HG03175 (cell line): Measurements from ENCODE around the gene PAM.
A peak's percentile ranks its signal among the peaks of the same experiment; 100 is the strongest.
"Not testable (repeated sequence)": the region's sequence is repeated elsewhere in the genome, so short reads cannot be mapped to it uniquely, and the experiment has no call there.

Experiments used
- ATAC-seq: cut with Tn5 transposase; IDR thresholded peaks from one replicate; pipeline ENCODE4 v1.9.1; 2021; ENCODE audit warnings: mild to moderate bottlenecking, moderate library complexity; ENCODE audit not compliant: unreplicated experiment

Gene PAM

GRCh38 chr5:103034662-103035392 lies 279.7 kb downstream of the PAM start:
- no peak for ATAC-seq

GRCh38 chr5:103035701-103036100 lies 280.6 kb downstream of the PAM start:
- ATAC-seq = no peak

DNA sequence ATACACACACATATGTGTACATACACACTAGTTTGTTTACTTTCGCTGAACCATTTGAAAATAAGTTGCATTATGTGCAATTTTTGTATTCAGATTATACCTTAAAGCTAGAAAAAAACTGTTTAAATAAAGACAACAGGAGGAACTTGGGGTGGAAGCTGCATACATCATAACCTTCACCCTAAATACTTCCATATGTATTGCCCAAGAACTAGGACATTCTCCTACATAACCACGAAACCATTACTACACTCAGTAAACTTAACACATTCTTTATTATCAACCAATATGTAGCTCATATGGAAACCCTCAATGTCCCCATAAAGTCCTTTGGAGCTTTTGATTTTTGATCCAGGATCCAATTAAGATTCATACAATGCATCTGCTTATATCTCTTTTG lies 281.5 kb downstream of the PAM start:
- ATAC-seq = no peak

DNA sequence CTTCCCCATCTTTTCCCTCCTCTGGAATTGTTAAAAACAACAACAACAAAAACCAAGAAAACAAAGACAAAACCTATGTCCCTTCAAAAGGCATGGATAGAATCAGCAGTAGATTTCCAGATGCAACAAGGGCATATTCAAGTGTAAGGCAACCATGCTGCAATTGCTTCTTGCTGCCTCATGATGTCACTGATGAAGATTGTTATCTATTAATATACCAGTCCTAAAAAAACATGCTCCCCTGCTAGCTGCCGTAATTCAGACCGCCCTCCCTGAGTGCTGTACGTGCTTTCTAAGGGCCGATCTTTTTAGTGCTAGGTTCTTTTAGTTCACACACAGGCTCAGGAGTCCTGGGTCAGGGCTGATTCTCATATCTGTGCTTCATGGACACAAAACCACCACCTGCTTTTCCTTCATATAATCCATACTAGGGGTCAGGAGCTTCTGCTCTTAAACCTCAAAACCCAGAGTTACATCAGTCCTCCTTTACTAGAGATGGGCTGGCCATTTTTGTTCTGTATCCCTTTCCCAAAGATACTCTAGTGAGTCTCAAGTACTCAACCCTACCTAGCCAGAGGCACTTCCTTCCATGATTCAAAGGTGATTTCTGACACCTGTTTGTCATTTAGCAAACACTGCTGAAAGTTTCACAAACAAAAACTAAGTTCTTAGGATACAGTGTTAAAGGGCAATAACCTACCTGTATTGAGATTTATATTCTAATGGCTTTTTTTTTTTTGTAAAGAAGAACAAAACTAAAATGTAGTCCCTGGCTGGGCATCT lies 282.8 kb downstream of the PAM start:
- no peak for ATAC-seq

GRCh38 chr5:103041071-103041676 lies 286.1 kb downstream of the PAM start:
- ATAC-seq = peak; percentile 44

DNA sequence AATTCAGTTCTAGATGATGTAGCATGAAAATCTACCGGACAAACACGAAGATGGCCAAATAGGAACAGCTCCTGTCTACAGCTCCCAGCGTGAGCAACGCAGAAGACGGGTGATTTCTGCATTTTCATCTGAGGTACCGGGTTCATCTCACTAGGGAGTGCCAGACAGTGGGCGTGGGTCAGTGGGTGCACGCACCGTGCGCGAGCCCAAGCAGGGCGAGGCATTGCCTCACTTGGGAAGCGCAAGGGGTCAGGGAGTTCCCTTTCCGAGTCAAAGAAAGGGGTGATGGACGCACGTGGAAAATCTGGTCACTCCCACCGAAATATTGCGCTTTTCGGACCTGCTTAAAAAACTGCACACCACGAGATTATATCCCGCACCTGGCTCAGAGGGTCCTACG lies 291.6 kb downstream of the PAM start:
- ATAC-seq = not testable (repeated sequence)

DNA sequence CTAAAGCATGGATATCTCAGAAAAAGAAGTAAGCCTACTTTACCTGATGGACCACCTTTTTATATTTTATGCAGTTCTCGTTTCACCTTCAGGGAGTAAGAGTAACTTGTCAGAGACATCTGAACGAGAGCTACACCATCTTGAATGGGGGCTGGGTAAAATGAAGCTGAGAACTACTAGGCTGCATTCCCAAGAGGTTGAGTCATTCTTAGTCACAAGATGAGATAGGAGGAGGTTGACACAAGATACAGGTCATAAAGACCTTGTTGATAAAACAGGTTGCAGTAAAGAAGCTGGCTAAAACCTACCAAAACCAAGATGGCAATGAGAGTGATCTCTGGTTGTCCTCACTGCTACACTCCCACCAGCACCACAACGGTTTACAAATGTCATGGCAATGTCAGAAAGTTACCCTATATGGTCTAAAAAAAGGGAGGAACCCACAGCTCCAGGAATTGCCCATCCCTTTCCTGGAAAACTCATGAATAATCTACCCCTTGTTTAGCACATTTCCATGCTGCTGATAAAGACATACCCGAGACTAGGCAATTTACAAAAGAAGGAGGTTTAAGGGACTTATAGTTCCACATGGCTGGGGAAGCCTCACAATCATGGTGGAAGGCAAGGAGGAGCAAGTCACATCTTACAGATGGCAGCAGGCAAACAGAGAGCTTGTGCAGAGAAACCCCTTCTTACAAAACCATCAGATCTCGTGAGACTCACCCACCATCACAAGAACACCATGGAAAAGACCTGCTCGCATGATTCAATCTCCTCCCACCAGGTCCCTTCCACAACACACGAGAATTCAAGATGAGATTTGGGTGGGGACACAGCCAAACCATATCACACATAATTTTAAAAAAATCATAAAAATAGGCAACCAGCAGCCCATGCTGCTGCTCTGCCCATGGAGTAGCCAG lies 302.4 kb downstream of the PAM start:
- ATAC-seq = no peak

DNA sequence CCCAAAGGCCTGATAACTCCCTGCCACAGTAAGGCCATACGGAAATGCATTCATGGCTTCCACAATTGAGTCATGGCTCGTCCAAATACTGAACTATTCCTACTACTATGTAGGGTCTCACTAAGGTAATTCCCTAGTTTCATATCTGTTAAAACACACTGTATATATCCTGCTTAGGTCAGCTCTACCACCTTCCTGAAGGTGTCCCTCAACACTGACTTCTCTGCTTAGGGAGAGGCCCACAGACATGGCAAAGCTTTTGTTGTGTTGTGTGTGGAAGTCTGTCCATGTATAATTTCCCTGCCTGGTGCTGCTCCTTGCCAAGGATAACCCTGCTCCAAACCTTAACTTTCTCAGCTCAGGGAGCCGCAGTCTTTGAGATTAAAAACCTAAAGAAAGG lies 304.4 kb downstream of the PAM start:
- ATAC-seq = no peak

DNA sequence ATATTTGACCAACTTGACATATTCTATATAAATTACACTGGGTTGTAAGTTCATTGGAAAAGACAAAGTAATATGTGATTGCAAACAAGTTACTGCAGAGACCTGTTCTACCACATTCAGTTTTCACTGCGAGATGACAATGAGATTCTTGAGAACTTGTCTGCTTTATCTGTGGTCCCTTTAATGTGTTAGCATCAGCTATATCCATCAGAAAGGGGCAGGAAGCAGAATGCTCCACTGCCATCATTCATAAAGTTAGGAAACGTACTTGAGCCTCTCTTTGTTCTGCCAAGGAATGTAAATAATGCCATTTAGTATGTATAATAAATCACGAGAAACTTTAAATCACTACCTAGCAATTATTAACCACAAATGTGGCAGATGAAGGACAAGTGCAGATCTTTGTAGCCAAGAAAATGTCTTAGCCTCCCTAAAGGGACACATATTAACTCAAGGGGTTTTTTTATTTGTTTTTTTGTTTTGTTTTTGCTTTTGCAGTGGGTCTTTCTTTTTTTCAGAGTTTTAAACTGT lies 305.4 kb downstream of the PAM start:
- no peak for ATAC-seq

- ATAC-seq = no peak
Measured at GRCh38 chr5:103066326-103066725, 311.2 kb downstream of the PAM start.

DNA sequence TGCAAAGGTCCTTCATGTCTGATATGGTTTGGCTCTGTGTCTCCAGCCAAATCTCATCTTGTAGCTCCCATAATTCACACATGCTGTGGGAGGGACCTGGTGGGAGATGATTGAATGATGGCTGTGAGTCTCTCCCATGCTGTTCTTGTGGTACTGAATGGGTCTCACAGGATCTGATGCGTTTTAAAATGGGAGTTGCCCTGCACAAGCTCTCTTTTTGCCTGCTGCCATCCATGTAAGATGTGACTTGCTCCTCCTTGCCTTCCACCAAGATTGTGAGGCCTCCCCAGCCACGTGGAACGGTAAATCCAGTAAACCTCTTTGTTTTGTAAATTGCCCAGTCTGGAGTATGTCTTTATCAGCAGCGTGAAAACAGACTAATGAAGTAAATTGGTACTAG lies 318.4 kb downstream of the PAM start:
- ATAC-seq = not testable (repeated sequence)

- no peak for ATAC-seq
Measured at GRCh38 chr5:103075442-103075841, 320.3 kb downstream of the PAM start.
